Panc1 (cell line): ENCODE measurements around the gene MORN1. TPM values are rescaled to one million over a fixed set of nuclear protein-coding genes. Genes with fewer than 3 reads are reported as not detected.

Experiments
- ATAC-seq: fragments of 200-7000 bp; cut with Tn5 transposase; 2 replicates; pipeline ENCODE4 v1.9.1; 2020; ENCODE audit warnings: mild to moderate bottlenecking, moderate library complexity
- BruUV-seq: library from RNA; stranded (reverse); fragments of 400-500 nt; replicated peaks from 2 replicates; lab custom pipeline; 2021; lab: Mats Ljungman, UMichigan
- CTCF ChIA-PET: fragments of 300-600 bp; sonication (Branson Sonifier 250); formaldehyde crosslinking; loops from one replicate; lab custom pipeline; 2022; ENCODE audit warnings: antibody characterized with exemption; lab: Charles Lee
- POLR2A ChIA-PET: fragments of 300-600 bp; sonication (Branson Sonifier 250); formaldehyde crosslinking; loops from one replicate; lab custom pipeline; 2022; ENCODE audit warnings: antibody characterized with exemption; lab: Charles Lee
- DNase-seq: peaks from one replicate; pipeline ENCODE4 v3.0.0-alpha.2; 2010; ENCODE audit warnings: low read depth, low spot score
- H3K27ac ChIP-seq: 2 replicates; pipeline ENCODE4 v1.5.1; 2011; ENCODE audit warnings: mild to moderate bottlenecking, low read length, inconsistent platforms
- H3K27me3 ChIP-seq: fragments of 200-500 bp; sonication (Bioruptor generic); 2 replicates; pipeline ENCODE4 v1.6.0; 2014; ENCODE audit warnings: low read length, inconsistent platforms; ENCODE audit not compliant: control insufficient read depth, insufficient read depth
- H3K36me3 ChIP-seq: fragments of 200-500 bp; sonication (Bioruptor generic); 2 replicates; pipeline ENCODE4 v1.5.1; 2014; ENCODE audit warnings: inconsistent platforms, mild to moderate bottlenecking, low read length, moderate library complexity; ENCODE audit not compliant: control insufficient read depth, insufficient read depth
- H3K4me1 ChIP-seq: 2 replicates; pipeline ENCODE4 v1.5.1; 2011; ENCODE audit warnings: inconsistent platforms, mild to moderate bottlenecking, low read length, moderate library complexity; ENCODE audit not compliant: control insufficient read depth, insufficient read depth
- H3K4me3 ChIP-seq, 2 experiments: 2 replicates each; pipeline ENCODE4 v1.5.1; 2011 to 2012; ENCODE audit warnings: low read depth in 2 of 2, low read length in 2 of 2, mild to moderate bottlenecking in 2 of 2, inconsistent platforms in 1 of 2, moderate library complexity in 1 of 2
- H3K9me3 ChIP-seq: fragments of 200-500 bp; sonication (Bioruptor generic); 2 replicates; pipeline ENCODE4 v1.5.1; 2014; ENCODE audit warnings: low read depth, mild to moderate bottlenecking, inconsistent platforms, low read length, moderate library complexity; ENCODE audit not compliant: control insufficient read depth, insufficient read depth
- POLR2AphosphoS5 ChIP-seq: IDR thresholded peaks from 2 replicates; pipeline ENCODE4 v1.6.1; 2012; ENCODE audit warnings: mild to moderate bottlenecking, low read depth, low read length, moderate library complexity
- SIN3A ChIP-seq: IDR thresholded peaks from 2 replicates; pipeline ENCODE4 v1.6.1; 2012; ENCODE audit warnings: low read depth, mild to moderate bottlenecking, low read length, moderate library complexity, borderline replicate concordance; ENCODE audit not compliant: insufficient read depth
- TCF7L2 ChIP-seq: IDR thresholded peaks from 2 replicates; pipeline ENCODE4 v1.6.1; 2011; ENCODE audit warnings: mild to moderate bottlenecking, low read depth, low read length, inconsistent platforms
- in situ Hi-C: cut with HindIII; loops from 2 replicates; pipeline ENCODE4 v1.10.0; 2016; ENCODE audit warnings: low sequenced_read_pairs, low pct_unique_long_range_greater_than_20kb
- intact Hi-C: fragments of 100-400 bp; cut with micrococcal nuclease; formaldehyde crosslinking; loops from one replicate; pipeline ENCODE4 v1.10.0; 2022; ENCODE audit not compliant: unreplicated experiment
- total RNA-seq: library from RNA; stranded (reverse); gene quantifications from one replicate; pipeline ENCODE4 v1.2.1, GENCODE V29; 2021; ENCODE audit not compliant: unreplicated experiment
- TF ChIP-seq, protein P1 (sequence below): fragments of 450-650 bp; IDR thresholded peaks from 2 replicates; pipeline ENCODE4 v1.5.1; 2017; ENCODE audit warnings: mild to moderate bottlenecking
- TF ChIP-seq, protein P2 (sequence below), 2 experiments: IDR thresholded peaks; 2 replicates each; pipeline ENCODE4 v1.6.1; 2011 to 2012; ENCODE audit warnings: low read depth in 2 of 2, control low read depth in 1 of 2, low read length in 1 of 2, mild to moderate bottlenecking in 1 of 2, moderate library complexity in 1 of 2; ENCODE audit not compliant: insufficient read depth in 1 of 2

Gene MORN1
- total RNA-seq, 1 experiment from 2014 or later = 21.3 TPM

DNA sequence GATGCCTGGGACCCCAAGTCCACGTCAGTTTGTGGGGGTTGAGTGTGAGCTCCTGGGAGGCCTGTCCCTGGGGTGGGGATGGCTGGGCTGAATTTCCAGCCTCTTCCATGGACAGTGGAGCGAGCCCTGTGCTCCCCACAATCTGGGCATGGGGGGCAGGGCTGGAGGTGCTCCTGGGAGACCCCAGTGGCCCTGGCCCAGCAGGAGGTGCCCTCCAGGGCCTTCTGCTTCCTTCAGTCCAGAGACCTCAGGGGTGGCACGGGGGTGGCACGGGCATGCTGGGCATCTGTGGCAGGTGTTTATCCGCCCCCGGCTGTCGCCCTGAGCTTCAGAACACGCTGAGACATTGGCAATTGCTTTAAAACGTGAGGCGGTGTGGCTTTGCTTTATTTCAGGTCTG, 40.9 kb downstream of the MORN1 start:
- DNase-seq (no peak), ATAC-seq (no peak)
- no peaks in the 10 kb centered on the region for H3K27me3 ChIP-seq
- no peak overlapping the region for H3K4me3 ChIP-seq
- H3K4me1 ChIP-seq = no peaks in the 10 kb centered on the region
- no peaks in the 10 kb centered on the region for H3K36me3 ChIP-seq
- intact Hi-C loops = no loop called here
- POLR2A ChIA-PET = no interaction called here
- H3K27ac ChIP-seq = no peak overlapping the region
- CTCF ChIA-PET = no interaction called here
- TF ChIP-seq SIN3A (no peak), TCF7L2 (no peak), POLR2AphosphoS5 (no peak)
- TF ChIP-seq, protein P1, sequence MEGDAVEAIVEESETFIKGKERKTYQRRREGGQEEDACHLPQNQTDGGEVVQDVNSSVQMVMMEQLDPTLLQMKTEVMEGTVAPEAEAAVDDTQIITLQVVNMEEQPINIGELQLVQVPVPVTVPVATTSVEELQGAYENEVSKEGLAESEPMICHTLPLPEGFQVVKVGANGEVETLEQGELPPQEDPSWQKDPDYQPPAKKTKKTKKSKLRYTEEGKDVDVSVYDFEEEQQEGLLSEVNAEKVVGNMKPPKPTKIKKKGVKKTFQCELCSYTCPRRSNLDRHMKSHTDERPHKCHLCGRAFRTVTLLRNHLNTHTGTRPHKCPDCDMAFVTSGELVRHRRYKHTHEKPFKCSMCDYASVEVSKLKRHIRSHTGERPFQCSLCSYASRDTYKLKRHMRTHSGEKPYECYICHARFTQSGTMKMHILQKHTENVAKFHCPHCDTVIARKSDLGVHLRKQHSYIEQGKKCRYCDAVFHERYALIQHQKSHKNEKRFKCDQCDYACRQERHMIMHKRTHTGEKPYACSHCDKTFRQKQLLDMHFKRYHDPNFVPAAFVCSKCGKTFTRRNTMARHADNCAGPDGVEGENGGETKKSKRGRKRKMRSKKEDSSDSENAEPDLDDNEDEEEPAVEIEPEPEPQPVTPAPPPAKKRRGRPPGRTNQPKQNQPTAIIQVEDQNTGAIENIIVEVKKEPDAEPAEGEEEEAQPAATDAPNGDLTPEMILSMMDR = no peak
- TF ChIP-seq, protein P2, sequence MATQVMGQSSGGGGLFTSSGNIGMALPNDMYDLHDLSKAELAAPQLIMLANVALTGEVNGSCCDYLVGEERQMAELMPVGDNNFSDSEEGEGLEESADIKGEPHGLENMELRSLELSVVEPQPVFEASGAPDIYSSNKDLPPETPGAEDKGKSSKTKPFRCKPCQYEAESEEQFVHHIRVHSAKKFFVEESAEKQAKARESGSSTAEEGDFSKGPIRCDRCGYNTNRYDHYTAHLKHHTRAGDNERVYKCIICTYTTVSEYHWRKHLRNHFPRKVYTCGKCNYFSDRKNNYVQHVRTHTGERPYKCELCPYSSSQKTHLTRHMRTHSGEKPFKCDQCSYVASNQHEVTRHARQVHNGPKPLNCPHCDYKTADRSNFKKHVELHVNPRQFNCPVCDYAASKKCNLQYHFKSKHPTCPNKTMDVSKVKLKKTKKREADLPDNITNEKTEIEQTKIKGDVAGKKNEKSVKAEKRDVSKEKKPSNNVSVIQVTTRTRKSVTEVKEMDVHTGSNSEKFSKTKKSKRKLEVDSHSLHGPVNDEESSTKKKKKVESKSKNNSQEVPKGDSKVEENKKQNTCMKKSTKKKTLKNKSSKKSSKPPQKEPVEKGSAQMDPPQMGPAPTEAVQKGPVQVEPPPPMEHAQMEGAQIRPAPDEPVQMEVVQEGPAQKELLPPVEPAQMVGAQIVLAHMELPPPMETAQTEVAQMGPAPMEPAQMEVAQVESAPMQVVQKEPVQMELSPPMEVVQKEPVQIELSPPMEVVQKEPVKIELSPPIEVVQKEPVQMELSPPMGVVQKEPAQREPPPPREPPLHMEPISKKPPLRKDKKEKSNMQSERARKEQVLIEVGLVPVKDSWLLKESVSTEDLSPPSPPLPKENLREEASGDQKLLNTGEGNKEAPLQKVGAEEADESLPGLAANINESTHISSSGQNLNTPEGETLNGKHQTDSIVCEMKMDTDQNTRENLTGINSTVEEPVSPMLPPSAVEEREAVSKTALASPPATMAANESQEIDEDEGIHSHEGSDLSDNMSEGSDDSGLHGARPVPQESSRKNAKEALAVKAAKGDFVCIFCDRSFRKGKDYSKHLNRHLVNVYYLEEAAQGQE (IDR thresholded peaks at IDR 0.05; ENCODE audit: insufficient read depth in 1 of 2, low read depth in 2 of 2, low read length in 1 of 2) = no peak
- BruUV-seq = no TSS peak
- H3K9me3 ChIP-seq = no peaks in the 10 kb centered on the region
- in situ Hi-C loops = no loop called here

DNA sequence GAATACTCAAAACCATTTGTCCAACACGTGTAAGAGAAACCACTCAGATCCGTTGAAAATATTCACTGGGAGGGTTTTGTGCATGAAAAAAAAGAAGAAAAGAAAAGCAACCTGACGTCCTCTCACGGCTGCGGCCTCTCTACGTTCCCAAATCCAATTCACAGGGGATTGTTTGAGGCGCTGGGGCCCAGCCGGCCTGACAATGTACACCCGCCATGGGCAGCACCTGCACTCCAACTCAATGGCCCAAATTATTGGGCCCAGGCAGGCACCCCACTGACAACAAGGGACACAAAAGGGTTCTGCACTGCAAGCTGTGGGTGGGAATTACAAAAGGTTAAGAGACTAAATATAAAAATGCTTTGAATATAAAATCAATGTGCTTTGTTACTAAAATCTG, 41.5 kb downstream of the MORN1 start:
- TF ChIP-seq TCF7L2 (no peak), SIN3A (no peak), POLR2AphosphoS5 (no peak)
- TF ChIP-seq, protein P2 (IDR thresholded peaks at IDR 0.05; ENCODE audit: insufficient read depth in 1 of 2, low read depth in 2 of 2, low read length in 1 of 2) = no peak
- TF ChIP-seq, protein P1 = no peak
- DNase-seq (no peak), ATAC-seq (no peak)
- Histone ChIP-seq H3K4me1 (no peaks in the 10 kb centered on the region), H3K4me3 (no peak overlapping the region), H3K27me3 (no peaks in the 10 kb centered on the region), H3K27ac (no peak overlapping the region), H3K9me3 (no peaks in the 10 kb centered on the region), H3K36me3 (no peaks in the 10 kb centered on the region)
- intact Hi-C loops = no loop called here
- CTCF ChIA-PET = no interaction called here
- no TSS peak for BruUV-seq
- POLR2A ChIA-PET = no interaction called here
- in situ Hi-C loops = no loop called here
